D341Med (cell line): ENCODE data around the gene ZBTB17.

Experiments
- DNase-seq: peaks from one replicate; pipeline ENCODE4 v3.0.0; 2012; ENCODE audit warnings: low spot score

Gene ZBTB17

GRCh38 chr1:15947382-15948090 is 28.4 kb downstream of the ZBTB17 start:
- DNase-seq: no peak

- DNase-seq: no peak
These were observed 29.1 kb downstream of the ZBTB17 start for GRCh38 chr1:15946571-15947381.

- DNase-seq: no peak
These were observed 30.0 kb downstream of the ZBTB17 start for GRCh38 chr1:15945832-15946448.

GRCh38 chr1:15945011-15945831 is 30.7 kb downstream of the ZBTB17 start:
- DNase-seq: no peak

- peak; percentile 33 for DNase-seq
These were observed 31.4 kb downstream of the ZBTB17 start for GRCh38 chr1:15944308-15945010.

- peak; percentile 31 for DNase-seq
These were observed 32.0 kb downstream of the ZBTB17 start for GRCh38 chr1:15943992-15944307.

- no peak for DNase-seq
These were observed 32.4 kb downstream of the ZBTB17 start for GRCh38 chr1:15943328-15943991.

DNA sequence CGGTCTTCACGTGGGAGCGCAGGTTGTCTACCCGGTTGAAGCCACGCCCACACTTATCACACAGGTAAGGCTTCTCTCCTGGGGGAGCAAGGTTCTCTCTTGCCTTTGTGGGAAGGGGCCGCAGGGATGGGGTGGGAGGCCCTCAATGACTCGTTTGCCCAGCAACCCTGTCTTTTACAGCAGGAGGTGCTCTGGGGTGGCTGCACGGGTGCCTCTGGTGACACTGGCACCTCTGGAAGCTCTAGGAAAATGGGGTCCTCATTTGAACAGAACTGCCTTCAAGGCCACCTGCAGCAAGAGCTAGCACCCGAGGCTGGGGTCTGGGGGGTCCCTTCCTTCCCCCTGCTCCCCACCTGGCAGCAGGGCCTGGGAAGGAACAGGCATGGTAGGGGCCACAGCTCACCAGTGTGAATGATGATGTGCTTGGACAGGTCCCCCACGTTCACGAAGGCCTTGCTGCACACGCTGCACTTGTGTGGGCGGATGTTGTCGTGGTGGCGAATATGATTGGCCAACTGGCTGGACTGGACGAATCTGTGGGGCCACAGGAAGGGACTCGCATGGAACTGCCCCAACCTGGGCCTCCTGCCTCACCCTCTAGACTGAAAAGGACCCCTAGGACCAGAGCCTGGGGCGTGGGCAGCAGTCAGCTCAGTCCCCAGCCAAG is 33.1 kb downstream of the ZBTB17 start:
- DNase-seq: no peak

GRCh38 chr1:15941899-15942660 is 33.8 kb downstream of the ZBTB17 start:
- DNase-seq: peak; percentile 51

- DNase-seq: no peak
These were observed 34.7 kb downstream of the ZBTB17 start for GRCh38 chr1:15941044-15941840.

DNA sequence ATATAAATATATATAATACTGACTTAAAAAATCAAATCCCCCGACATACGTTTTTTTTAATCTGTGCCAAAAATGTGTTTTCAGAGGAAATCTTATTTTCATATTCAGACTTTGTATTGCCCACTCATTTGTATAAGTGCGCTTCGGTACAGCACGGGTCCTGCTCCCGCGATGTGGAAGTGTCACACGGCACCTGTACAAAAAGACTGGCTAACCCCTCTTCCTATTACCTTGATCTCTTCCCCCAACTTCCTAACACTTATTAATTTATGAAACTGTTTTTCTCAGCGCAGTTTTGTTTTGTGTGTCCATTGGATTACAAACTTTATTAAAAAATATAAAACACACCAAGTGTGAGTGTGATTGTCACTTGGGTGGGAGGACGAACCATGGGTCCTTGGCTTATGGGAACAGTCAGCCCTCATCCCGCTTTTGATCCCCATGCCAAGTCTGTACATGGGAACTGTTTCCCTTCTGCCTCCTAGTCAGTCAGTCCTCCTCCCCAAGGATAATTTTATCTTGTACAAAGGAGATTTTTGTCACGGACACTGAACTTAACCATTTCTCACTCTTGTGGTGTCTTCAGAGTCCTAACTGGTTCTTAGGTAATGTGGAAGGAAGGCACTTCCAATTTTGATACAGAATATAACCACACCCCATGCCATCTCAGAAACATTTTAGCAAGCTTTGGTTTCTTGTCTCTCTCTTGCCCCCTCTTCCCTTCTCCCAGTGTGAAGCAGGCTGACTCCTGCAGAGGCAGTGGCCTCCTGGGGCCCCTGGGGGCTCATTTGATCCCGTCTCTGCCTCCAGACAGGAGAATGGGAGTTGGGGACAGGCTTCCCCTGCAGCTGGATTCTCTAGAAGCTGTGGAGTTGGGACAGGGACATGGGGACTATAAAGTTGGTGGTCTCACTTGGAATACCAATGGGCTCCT is 35.5 kb downstream of the ZBTB17 start:
- no peak for DNase-seq

DNA sequence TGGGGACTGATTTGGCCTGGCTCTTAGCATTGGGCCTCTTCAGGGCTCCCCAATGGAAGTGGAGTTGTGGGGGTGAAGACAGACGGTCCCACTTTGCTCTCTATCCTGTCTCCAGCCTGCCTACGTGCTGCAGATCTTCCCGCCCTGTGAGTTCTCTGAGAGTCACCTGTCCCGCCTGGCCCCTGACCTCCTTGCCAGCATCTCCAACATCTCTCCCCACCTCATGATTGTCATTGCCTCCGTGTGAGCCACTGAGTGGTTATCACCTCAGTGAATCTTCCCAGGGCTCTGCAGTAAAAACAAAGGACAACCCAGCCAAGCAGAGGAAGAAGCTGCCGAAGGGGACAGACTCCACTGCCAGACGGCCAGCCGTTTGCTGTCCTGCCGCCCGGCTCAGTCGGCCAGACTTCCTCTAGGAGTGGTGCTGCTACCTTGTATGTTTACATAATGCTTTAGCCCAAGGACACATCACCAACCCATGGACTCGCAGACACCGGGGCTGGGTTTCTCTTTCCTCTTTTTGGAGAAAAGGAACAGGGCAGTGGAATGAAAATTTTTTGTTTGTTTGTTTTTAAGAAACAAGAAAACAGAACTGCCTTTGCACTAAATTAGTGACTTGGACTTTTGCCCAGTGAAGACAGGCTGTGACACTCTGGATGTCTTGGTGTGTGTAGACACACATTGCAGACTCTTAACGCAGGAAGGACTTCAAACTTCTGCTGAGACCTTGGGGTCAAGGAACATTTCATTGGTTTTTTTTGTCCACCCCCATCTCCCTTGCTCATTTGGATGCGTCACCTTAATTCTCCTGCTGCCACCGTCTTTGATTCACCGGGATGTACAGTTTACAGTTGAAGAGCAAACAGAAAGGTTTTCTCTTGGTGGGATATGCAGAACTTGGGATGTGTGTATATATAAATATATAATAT is 36.5 kb downstream of the ZBTB17 start:
- DNase-seq: no peak

GRCh38 chr1:15938628-15939161 is 37.2 kb downstream of the ZBTB17 start:
- no peak for DNase-seq

DNA sequence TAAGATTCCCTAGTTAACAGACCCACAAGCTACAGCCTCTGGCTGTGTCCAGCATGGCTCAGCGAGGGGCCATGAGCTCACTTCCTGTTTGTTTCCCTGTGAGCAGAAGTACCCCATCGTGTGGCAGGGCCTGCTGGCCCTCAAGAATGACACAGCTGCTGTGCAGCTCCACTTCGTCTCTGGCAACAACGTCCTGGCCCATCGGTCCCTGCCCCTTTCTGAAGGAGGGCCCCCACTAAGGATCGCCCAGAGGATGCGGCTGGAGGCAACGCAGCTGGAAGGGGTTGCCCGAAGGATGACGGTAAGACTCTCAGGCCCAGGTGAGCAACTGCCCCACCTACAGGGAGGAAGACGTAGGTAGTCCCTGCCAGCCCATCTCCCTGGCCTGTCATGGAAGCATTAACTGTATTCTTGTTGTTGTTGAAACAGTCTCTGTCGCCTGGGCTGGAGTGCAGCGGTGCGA is 38.2 kb downstream of the ZBTB17 start:
- peak; percentile 41 for DNase-seq

- DNase-seq: no peak
These were observed 38.8 kb downstream of the ZBTB17 start for GRCh38 chr1:15937146-15937545.

DNA sequence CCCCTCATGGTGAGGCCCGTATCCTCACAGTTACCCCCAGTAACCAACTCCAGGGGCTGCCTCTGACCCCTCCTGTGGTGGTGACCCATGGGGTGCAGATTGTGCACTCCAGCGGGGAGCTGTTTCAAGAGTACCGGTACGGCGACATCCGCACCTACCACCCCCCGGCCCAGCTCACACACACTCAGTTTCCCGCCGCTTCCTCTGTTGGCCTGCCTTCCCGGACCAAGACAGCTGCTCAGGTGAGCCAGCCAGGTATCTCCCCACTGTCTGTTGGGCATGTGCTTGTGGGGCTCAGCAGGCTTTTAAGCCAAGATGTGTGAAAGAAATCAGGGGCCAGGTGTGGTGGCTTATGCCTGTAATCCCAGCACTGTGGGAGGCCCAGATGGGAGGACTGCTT is 39.9 kb downstream of the ZBTB17 start:
- DNase-seq: no peak
